HG03196 (cell line): ENCODE measurements around the gene CANT1.
"Not testable (repeated sequence)": the region's sequence is repeated elsewhere in the genome, so short reads cannot be mapped to it uniquely, and the experiment has no call there.

Experiments used
- ATAC-seq: cut with Tn5 transposase; IDR thresholded peaks from one replicate; pipeline ENCODE4 v1.9.1; 2021; ENCODE audit not compliant: unreplicated experiment

The CANT1 gene

GRCh38 chr17:78962984-78963348, 46.6 kb downstream of the CANT1 start:
- not testable (repeated sequence) for ATAC-seq

- no peak for ATAC-seq
Observed at GRCh38 chr17:78962345-78962983, 47.1 kb downstream of the CANT1 start.

- no peak for ATAC-seq
Observed at GRCh38 chr17:78961571-78961970, 48.0 kb downstream of the CANT1 start.

GRCh38 chr17:78960928-78961327, 48.6 kb downstream of the CANT1 start:
- no peak for ATAC-seq

- ATAC-seq: no peak
Observed at GRCh38 chr17:78959803-78960202, 49.8 kb downstream of the CANT1 start.

GRCh38 chr17:78958641-78959127, 50.9 kb downstream of the CANT1 start:
- ATAC-seq: no peak

- no peak for ATAC-seq
Observed at GRCh38 chr17:78957128-78957527, 52.4 kb downstream of the CANT1 start.

GRCh38 chr17:78956254-78956653, 53.3 kb downstream of the CANT1 start:
- ATAC-seq: no peak

GRCh38 chr17:78954684-78955083, 54.9 kb downstream of the CANT1 start:
- no peak for ATAC-seq

GRCh38 chr17:78953356-78954350, 55.9 kb downstream of the CANT1 start:
- ATAC-seq: no peak

GRCh38 chr17:78952706-78953105, 56.9 kb downstream of the CANT1 start:
- ATAC-seq: no peak

- ATAC-seq: no peak
Observed at GRCh38 chr17:78951967-78952551, 57.5 kb downstream of the CANT1 start.

GRCh38 chr17:78950870-78951269, 58.7 kb downstream of the CANT1 start:
- no peak for ATAC-seq

GRCh38 chr17:78947235-78948149, 62.1 kb downstream of the CANT1 start:
- no peak for ATAC-seq

GRCh38 chr17:78946631-78947030, 62.9 kb downstream of the CANT1 start:
- ATAC-seq: no peak

GRCh38 chr17:78946131-78946530, 63.4 kb downstream of the CANT1 start:
- ATAC-seq: no peak

GRCh38 chr17:78945455-78945854, 64.1 kb downstream of the CANT1 start:
- ATAC-seq: not testable (repeated sequence)

GRCh38 chr17:78944956-78945355, 64.6 kb downstream of the CANT1 start:
- no peak for ATAC-seq

- no peak for ATAC-seq
Observed at GRCh38 chr17:78944026-78944425, 65.5 kb downstream of the CANT1 start.
